AG04450 (cell line): ENCODE measurements around the gene IRX2. TPM values are rescaled to one million over a fixed set of nuclear protein-coding genes. Genes with fewer than 3 reads are reported as not detected.

ENCODE experiments used
- CTCF ChIA-PET: fragments of 300-600, 350-600 bp; formaldehyde crosslinking; extraction: SDS; loops from one replicate; lab custom pipeline; 2022; ENCODE audit warnings: antibody characterized with exemption, inconsistent platforms; lab: Charles Lee
- POLR2A ChIA-PET: fragments of 350-600 bp; formaldehyde crosslinking; extraction: SDS; loops from one replicate; lab custom pipeline; 2021; ENCODE audit warnings: antibody characterized with exemption, inconsistent platforms; lab: Yijun Ruan, JAX
- DNase-seq: peaks from one replicate; pipeline ENCODE4 v3.0.0-alpha.2; 2011; ENCODE audit warnings: low read depth, low spot score
- H3K27ac ChIP-seq: one replicate; pipeline ENCODE4 v1.5.1; 2012; ENCODE audit warnings: low read depth, low read length, control low read depth
- H3K27me3 ChIP-seq: one replicate; pipeline ENCODE4 v1.6.0; 2012; ENCODE audit warnings: low read length; ENCODE audit not compliant: control insufficient read depth, insufficient read depth
- H3K4me3 ChIP-seq: 2 replicates; pipeline ENCODE4 v1.5.1; 2011; ENCODE audit warnings: mild to moderate bottlenecking, low read depth, low read length, control low read depth
- H3K9me3 ChIP-seq: 2 replicates; pipeline ENCODE4 v1.5.1; 2012; ENCODE audit warnings: low read length; ENCODE audit not compliant: control insufficient read depth, insufficient read depth
- CTCF ChIP-seq: IDR thresholded peaks from 2 replicates; pipeline ENCODE4 v1.5.1; 2011; ENCODE audit warnings: low read depth, low read length, control low read depth, inconsistent platforms
- polyA plus RNA-seq: library from polyadenylated mRNA; depleted of rRNA; stranded (reverse); fragments of >200 nt; gene quantifications from 2 replicates; pipeline ENCODE4 v1.2.3, GENCODE V29; 2011

IRX2 gene
- polyA plus RNA-seq, 1 experiment, result not detected

GRCh38 chr5:2747363-2748162 is 3.9 kb downstream of the IRX2 start:
- ChIA-PET CTCF (no interaction called here), POLR2A (no interaction called here)
- Histone ChIP-seq H3K9me3 (peaks cover 19% of the 10 kb centered on the region), H3K4me3 (no peak overlapping the region), H3K27me3 (peaks cover 30% of the 10 kb centered on the region), H3K27ac (no peak overlapping the region)
- no peak for TF ChIP-seq CTCF
- DNase-seq, result no peak

GRCh38 chr5:2746561-2747032 is 4.9 kb downstream of the IRX2 start:
- H3K9me3 ChIP-seq, result peaks cover 19% of the 10 kb centered on the region
- no peak for DNase-seq
- H3K27me3 ChIP-seq, result peaks cover 32% of the 10 kb centered on the region
- POLR2A ChIA-PET, result no interaction called here
- TF ChIP-seq CTCF, result no peak
- no peak overlapping the region for H3K4me3 ChIP-seq
- CTCF ChIA-PET, result no interaction called here
- no peak overlapping the region for H3K27ac ChIP-seq

DNA sequence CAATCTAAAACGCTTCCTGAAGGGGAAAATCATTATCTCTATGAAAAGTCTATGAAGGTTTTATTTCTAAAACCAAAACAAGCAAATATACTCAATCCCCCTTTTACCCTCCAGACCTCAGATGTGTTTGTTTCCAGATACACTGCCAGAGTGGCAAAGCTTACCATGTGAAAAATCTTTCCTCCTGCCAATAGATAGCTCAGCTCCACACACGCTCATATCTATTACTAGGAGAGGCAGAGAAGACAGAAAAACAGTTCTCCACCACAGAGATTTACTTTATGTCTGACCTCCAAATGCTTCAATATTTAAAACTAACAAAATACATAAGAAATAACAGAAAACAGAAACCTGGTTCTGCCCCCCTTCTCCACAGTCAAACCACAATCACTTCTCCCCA is 7.0 kb downstream of the IRX2 start:
- CTCF ChIA-PET, result no interaction called here
- peaks cover 38% of the 10 kb centered on the region for H3K27me3 ChIP-seq
- no peak for DNase-seq

GRCh38 chr5:2742921-2743679 is 8.4 kb downstream of the IRX2 start:
- peaks cover 41% of the 10 kb centered on the region for H3K27me3 ChIP-seq
- ChIA-PET POLR2A (no interaction called here), CTCF (no interaction called here)
- no peak for TF ChIP-seq CTCF
- DNase-seq, result no peak
- H3K9me3 ChIP-seq, result peaks cover 4% of the 10 kb centered on the region; the same call in 1 of the 2 replicates
- no peak overlapping the region for H3K27ac ChIP-seq
- no peak overlapping the region for H3K4me3 ChIP-seq

More for the DNA sequence above, 7.0 kb downstream of the IRX2 start:
- no peak overlapping the region for H3K4me3 ChIP-seq
- TF ChIP-seq CTCF, result no peak
- peaks cover 8% of the 10 kb centered on the region for H3K9me3 ChIP-seq
- POLR2A ChIA-PET, result no interaction called here
- no peak overlapping the region for H3K27ac ChIP-seq

GRCh38 chr5:2741956-2742355 is 9.5 kb downstream of the IRX2 start:
- CTCF ChIA-PET, result no interaction called here
- POLR2A ChIA-PET, result no interaction called here
- TF ChIP-seq CTCF, result no peak
- DNase-seq, result no peak
- no peak overlapping the region for H3K4me3 ChIP-seq
- H3K27ac ChIP-seq, result no peak overlapping the region
- peaks cover 36% of the 10 kb centered on the region for H3K27me3 ChIP-seq
- peaks cover 4% of the 10 kb centered on the region; the same call in 1 of the 2 replicates for H3K9me3 ChIP-seq
